ENCODE data around the gene ALPL. TPM values are rescaled to one million over a fixed set of nuclear protein-coding genes. Genes with fewer than 3 reads are reported as not detected.

The ALPL gene
- total and polyA plus RNA-seq, 2 of the 4 experiments (the other 2 are of a cell fraction), result 0.54 to 2.2 TPM

Other genes starting within 250 kb of the ALPL start
- 60.0 and 61.8 TPM in 2 replicates for gene ECE1, start 219.0 kb upstream of the ALPL start, total RNA-seq (2012; rRNA removed)
- 124 and 133 TPM in 2 replicates for gene ECE1, start 219.0 kb upstream of the ALPL start, polyA plus RNA-seq (2012; rRNA removed)
- gene NBPF3, start 69.3 kb upstream of the ALPL start, total RNA-seq (2012; rRNA removed), result 18.1 and 18.8 TPM in 2 replicates
- 6.7 and 8.7 TPM in 2 replicates for gene NBPF3, start 69.3 kb upstream of the ALPL start, polyA plus RNA-seq (2012; rRNA removed)
- under 0.01 TPM in 1 of 2 replicates, not detected in the other for gene RAP1GAP, start 159.9 kb downstream of the ALPL start, total RNA-seq (2012; rRNA removed)
- 0.10 and 0.20 TPM in 2 replicates for gene RAP1GAP, start 159.9 kb downstream of the ALPL start, polyA plus RNA-seq (2012; rRNA removed)

All from IMR-90 (cell line).